GM19397 (cell line): ENCODE measurements around the gene ZNF573.
A peak's percentile ranks its signal among the peaks of the same experiment; 100 is the strongest.

ENCODE experiments used
- ATAC-seq: cut with Tn5 transposase; IDR thresholded peaks from one replicate; pipeline ENCODE4 v1.9.1; 2021; ENCODE audit warnings: mild to moderate bottlenecking, moderate library complexity; ENCODE audit not compliant: unreplicated experiment

Gene ZNF573

DNA sequence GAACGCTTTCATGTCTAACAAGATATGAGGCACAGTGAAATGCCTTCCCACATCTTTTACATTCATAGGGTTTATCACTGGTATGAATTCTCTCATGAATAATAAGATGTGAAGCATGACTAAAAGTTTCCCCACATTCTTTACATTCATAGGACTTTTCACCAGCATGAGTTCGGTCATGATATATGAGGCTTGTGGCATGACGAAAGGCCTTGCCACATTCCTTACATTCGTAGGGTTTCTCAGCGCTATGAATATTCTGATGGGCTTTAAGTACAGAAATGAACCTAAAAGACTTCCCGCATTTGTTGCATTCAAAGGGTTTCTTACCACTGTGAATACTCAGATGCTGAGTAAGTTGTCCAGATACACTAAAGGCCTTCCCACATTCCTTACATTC, 81.2 kb downstream of the ZNF573 start:
- ATAC-seq: no peak

DNA sequence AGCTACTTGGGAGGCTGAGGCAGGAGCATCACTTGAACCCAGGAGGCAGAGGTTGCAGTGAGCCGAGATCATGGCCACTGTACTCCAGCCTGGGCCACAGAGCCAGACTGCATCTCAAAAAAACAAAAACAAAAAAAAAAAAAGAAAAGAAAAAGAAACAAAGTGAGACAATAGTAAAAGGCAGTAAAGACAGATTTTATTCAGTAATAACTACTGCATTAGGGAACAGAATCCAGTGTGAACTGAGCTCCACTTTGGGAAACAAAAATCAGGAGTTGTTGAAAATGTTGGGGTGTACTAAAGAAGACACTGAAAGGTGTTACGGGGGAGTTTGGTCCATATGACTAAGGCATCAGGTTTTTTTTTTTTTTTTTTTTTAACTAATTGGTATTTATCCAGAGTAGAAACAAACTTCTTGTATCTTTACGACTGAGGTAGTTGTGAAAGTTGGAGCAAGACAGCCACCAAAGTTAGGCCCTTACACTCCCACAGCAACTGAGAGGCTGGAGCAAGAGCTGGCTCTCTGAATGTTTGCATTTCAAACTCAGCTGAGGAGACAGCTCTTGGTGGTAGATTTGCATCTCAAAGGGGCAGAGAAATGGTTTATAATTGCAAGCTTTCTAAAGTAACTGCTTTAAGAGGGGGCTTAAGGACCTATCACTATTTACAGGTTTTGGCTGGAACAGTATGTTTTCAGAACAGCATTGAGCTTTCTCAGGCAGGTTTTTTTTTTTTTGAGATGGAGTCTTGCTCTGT, 84.1 kb downstream of the ZNF573 start:
- ATAC-seq: no peak

DNA sequence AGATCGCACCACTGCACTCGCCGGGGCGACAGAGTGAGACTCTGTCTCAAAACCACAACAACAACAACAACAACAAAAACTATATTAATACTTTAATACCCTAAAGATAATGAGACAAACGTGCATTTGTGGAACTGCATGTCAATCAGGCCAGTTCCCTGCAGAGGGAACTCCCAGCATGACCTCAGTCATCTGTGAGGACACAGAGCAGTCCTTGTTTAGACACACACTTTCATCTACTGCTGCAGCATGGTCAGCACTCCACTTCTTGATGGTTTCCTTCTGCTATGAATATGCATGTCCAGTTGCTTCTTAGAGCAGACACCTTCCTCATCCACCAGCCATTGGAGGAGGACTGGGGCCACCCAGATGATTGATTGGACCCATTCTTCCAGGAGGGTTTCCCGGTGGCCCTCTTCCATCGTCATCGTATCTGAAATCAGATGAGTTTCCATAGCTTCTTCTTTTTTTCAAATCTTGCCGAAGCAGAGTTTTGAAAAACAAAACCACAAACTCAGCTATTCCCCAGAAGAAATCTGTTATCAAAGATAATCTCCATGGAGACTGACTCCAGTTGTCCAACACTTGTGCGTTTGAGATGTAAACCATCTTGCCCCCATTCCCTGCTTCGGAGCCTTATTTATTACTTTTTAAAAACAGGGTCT, 86.3 kb downstream of the ZNF573 start:
- ATAC-seq: no peak

DNA sequence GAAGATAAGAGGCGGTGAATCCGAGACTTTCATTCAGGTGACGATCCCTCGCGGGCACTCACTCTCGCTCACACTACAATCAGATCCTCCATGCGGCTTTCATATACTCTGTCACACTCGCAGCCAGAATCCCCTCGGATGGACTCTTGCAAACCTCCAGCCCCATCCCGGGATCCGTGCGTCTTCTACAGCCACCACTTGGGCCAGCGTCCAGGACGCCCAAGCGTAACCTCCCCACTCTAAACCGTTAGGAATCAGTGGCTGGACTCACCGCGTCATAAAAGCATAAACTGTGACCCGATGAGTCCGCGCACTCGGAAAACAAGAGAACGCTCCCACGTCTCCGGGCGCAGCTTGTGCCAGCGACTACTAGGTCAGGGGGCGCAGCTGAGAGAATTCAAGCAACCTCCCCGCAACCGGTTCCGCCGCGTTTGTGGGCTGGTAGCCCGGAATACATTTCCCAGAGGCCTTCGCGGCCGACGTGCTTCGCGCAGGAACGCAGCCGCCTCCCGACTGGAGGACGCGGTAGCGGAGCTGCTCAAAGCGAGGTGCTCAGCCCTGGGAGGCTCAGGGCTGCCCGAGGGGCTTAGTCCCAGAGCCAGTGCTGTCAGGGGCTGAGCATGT, 87.4 kb downstream of the ZNF573 start:
- peak; percentile 69 for ATAC-seq
